T47D (cell line): ENCODE results near the gene ZNF772.
"Not testable (repeated sequence)": the region's sequence is repeated elsewhere in the genome, so short reads cannot be mapped to it uniquely, and the experiment has no call there.

Source experiments
- DNase-seq, 2 experiments: peaks; one replicate each; pipeline versions ENCODE4 v3.0.0 to v3.0.0-alpha.2; 2011 to 2012; ENCODE audit warnings: low read depth in 1 of 2, low spot score in 1 of 2
- JUND ChIP-seq: IDR thresholded peaks from 2 replicates; pipeline ENCODE4 v1.6.1; 2012; ENCODE audit warnings: low read depth
- in situ Hi-C: cut with HindIII; loops from 2 replicates; pipeline ENCODE4 v1.10.0; 2016; ENCODE audit warnings: low sequenced_read_pairs, low pct_unique_long_range_greater_than_20kb

ZNF772 gene

GRCh38 chr19:57477191-57478008 is at the start of gene ZNF772:
Gene ZNF772 (minus strand): TSS chr19:57477566. CDS start chr19:57477309, 257 bp downstream.
- in situ Hi-C loops = no loop called here
- DNase-seq = peak; percentile 89 to 95
- no peak for TF ChIP-seq JUND

DNA sequence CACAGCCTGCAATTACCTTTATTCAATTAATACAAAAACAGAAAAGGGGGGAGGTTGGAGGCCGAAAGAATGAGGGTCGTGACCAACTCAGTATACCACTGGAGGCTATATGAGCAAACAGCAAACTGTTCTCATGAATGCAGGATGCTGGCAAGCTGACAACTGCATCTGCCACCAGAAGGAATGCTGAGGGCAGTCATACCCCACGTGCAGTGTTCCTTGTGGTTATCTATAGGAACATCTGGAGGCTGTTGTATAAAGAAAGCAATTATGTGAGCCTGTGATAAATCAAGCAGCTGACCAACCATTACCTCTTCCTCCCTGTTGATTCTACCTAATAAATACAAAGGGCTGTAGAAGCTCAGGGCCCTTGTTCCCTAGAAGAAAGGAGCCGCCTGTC is 40.7 kb upstream of the ZNF772 start:
- DNase-seq, in situ Hi-C loops: not testable (repeated sequence)

DNA sequence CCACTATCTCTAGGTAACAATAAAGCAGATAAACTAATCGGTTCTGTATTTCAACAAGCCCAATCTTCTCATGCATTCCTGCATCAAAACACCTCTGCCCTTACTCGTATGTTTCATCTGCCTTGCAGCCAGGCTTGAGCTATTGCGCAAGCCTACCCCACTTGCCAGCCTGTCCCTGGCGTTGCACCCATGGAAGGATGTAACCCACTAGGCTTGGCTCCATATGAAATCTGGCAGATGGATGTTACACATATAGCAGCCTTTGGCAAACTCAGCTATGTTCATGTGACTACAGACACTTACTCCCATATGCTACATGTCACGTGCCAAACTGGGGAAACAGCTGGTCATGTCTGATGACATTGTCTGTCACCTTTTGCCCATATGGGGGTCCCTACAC is 37.9 kb upstream of the ZNF772 start:
- no peak for DNase-seq
- no peak for TF ChIP-seq JUND
- in situ Hi-C loops = no loop called here

DNA sequence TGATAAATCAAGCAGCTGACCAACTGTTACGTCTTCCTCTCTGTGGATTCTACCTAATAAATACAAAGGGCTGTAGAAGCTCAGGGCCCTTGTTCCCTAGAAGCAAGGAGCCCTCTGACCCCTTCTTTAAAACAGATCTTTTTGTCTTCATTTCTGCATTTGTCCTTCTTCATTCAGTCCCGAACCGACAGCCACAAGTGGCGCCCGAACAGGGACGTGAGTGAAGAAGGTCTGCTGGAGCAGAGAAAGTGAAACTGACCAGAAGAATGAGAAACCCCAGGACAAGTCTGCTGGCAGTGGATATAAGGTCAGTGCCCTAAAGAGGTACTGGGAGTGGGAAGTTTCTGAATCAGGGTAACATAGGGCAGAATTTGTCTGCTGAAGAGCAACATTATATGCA is 35.5 kb upstream of the ZNF772 start:
- no peak for TF ChIP-seq JUND
- peak in 1 of 2 experiments; percentile 10 for DNase-seq
- in situ Hi-C loops = no loop called here

DNA sequence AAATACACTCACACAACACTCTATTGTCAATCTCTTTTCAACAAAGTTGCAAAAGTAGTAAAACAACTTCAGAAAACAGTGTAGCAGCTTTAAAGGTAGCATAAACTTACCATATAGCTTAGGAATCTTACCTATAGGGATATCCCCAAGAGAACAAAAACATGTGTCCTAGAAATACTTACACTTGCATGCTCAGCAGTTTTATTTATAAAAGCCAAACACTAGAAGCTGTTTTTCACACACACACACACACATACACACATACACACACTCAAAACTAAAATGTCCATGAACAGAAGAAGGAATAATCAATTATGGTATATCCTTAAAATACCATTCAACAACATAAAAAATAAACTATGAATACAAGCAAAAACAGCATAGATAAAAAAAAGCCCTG is 34.1 kb upstream of the ZNF772 start:
- TF ChIP-seq JUND = no peak
- in situ Hi-C loops = no loop called here
- no peak for DNase-seq

DNA sequence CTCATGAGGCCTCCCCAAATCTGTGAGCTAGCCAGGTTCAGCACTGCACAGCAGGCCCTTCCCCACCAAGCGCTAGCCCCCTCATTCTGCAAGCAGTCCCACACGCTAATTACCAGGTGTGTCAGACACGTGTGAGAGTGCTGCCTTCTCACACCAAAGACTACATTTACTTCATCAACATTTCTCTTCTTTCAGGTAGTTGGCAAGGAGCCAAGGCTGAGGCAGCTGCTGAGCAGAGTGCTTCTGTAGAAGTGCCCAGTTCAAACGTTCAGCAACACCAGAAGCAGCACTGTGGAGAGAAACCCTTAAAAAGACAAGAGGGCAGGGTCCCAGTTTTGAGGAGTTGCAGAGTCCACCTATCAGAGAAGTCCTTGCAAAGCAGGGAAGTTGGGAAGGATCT is 28.8 kb upstream of the ZNF772 start:
- DNase-seq = no peak
- in situ Hi-C loops = no loop called here
- no peak for TF ChIP-seq JUND

GRCh38 chr19:57500400-57500799 is 23.0 kb upstream of the ZNF772 start:
- peak in 1 of 2 experiments; percentile 37 for DNase-seq
- in situ Hi-C loops = not testable (repeated sequence)

- peak; percentile 65 to 94 for DNase-seq
- in situ Hi-C loops = not testable (repeated sequence)
These were observed 22.5 kb upstream of the ZNF772 start, which contains the start of gene ZNF773 for GRCh38 chr19:57499680-57500395. Gene ZNF773 (plus strand): TSS chr19:57499938. CDS start chr19:57500081, 143 bp downstream.

- in situ Hi-C loops, DNase-seq: not testable (repeated sequence)
These were observed 21.9 kb upstream of the ZNF772 start for GRCh38 chr19:57499332-57499679.

GRCh38 chr19:57488299-57488644 is 10.9 kb upstream of the ZNF772 start:
- in situ Hi-C loops, DNase-seq: not testable (repeated sequence)

DNA sequence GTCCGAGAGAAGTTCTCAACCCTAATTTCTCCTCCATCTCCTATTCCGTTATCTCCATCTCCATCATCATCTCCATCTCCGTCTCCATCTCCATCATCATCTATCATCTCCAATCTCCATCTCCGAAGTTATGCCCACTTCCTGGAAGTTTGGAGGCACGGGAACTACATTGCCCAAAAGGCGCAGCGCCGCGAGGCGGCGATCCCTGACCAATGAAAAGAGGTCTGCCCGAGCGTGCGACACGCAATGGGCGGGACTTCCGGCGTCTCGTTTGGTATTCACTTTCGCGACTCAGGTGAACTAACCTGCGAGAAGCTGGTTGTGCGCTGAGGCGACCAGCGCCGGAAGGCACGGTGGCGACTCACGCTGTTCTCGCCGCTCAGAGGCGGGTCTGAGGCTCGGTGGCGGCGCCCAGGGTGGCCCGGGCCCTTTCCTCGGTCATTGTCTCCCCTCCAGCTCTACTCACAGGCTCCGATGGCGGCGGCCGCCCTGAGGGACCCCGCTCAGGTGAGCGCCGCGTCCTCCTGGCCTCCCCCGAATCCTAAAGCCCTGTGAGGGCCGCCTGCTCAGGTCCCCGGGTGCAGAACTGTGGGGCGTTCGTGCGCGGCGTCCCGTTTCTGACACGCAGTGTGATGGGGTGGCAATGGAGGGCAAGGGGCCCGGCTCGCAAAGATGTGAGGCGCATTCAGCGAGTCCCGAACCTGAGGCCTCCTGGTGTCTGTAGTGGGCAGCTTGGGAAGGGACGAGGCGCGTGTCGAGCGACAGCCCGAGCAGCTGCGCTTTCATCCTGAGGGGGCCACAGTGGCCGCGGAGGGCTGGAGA is 10.3 kb upstream of the ZNF772 start, which contains the start of gene ZNF419:
Gene ZNF419 (plus strand): TSS at position 274 of the 822 bp plus-strand sequence. CDS start 201 bp downstream, at position 475.
- peak; percentile 85 to 93 for DNase-seq
- in situ Hi-C loops = not testable (repeated sequence)

GRCh38 chr19:57473646-57474045 is 3.7 kb downstream of the ZNF772 start:
- peak in 1 of 2 experiments; percentile 11 for DNase-seq
- TF ChIP-seq JUND = no peak
- in situ Hi-C loops = no loop called here

DNA sequence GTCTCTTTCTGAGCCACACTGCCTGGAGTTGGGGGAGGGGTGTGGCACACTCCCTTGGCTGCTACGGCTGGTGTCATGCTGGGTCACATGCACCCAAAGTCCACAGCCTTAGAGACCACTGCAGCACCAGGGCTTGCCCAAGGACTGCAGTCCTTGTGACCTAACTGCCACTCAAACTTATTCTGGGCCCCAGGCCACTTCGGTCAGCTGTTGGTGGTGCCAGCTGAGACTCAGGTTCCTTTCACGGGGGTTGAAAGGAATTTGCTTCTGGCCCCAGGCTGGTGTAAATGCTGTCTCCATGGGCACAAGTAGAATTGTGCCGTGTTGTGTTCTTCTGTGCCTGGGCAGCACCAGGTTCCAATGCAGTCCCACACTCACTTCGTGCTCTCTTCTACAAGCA is 10.9 kb downstream of the ZNF772 start:
- no peak for DNase-seq
- no peak for TF ChIP-seq JUND
- in situ Hi-C loops = no loop called here
